Hematopoietic multipotent progenitor cell treated with erythropoietin and hydrocortisone succinate and interleukin-3 and kit ligand, for 6 days (in vitro differentiated cells): ENCODE data around the gene AGO4.
A peak's percentile ranks its signal among the peaks of the same experiment; 100 is the strongest.
"Not testable (repeated sequence)": the region's sequence is repeated elsewhere in the genome, so short reads cannot be mapped to it uniquely, and the experiment has no call there.

ENCODE experiments used
- DNase-seq: peaks from one replicate; pipeline ENCODE4 v3.0.0-alpha.2; 2015

AGO4 gene

DNA sequence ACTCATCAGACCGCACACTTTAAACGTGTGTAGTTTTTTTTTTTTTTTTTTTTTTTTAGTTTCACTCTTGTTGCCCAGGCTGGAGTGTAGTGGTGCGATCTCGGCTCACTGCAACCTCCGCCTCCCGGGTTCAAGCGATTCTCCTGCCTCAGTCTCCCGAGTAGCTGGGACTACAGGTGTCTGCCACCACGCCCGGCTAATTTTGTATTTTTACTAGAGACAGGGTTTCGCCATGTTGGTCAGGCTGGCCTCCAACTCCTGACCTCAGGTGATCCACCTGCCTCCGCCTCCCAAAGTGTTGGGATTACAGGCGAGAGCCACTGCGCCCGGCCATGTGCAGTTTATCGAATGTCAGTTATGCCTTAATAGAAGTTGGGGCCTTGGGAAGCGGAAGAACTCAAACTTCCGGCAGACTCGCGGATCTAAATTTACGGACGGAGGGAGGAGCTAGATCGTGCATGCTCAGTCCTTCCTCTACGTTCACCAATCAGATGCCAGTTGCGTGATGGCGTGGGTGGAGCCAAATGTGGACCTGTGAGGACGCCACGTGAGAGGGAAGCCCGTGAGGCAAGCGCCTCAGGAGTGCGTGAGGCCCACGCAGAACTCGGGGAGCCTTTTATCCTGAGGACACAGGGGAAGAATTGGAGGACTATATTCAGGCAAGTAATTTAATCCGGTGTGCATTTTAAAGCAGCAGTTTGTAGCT is 61.6 kb downstream of the AGO4 start:
- not testable (repeated sequence) for DNase-seq

DNA sequence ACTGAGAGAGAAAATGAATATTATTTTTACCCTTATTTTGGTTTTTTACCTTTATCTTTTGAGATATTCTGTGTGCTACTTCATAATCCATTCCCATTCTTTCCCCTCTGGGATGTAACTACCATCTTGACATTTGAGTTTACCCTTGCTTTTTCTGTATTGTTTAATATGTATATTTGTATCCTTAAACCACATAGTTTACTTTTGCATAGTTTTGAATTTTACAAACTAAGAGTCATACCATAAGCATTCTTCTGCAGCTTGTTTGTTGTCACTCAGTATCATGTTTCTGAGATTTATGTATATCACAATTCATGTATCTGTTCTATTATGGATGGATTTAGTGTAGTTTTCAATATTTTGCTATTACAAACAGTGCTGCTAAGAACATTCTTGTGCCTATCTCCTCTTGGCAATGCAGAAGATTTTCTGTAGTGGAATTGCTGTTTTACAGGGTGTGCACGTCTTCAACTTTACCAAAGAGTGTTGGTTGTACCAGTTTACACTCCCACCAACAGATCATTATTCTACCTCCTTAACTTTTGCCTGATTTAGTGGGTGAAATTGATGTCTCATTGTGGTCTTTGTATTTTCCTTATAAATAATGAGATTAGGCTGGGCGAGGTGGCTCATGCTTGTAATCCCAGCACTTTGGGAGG is 63.0 kb downstream of the AGO4 start:
- DNase-seq: no peak

DNA sequence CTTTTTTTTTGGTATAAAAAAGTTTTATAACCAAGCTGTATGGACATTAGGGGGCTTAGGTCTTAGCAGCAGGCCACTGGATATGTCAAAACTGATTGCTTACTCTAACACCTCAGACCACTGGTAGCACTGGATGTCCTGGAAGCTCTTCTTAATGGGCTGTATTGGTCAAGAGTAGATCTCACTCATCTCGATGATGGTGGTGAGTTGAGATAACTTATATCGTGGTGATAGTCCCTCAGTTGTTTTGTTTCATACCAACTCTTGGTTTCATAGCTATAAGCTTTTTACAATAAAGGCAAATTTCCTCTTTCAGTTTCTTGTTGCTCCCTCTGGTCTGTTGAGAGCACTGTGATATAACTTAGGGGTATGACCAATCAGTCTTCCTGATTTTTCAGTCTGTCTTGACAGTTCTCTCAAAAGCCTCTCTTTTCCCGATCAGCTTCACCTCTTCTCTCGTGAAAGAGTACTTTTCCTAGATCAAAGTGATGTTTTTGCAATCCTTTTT is 65.5 kb downstream of the AGO4 start:
- no peak for DNase-seq

DNA sequence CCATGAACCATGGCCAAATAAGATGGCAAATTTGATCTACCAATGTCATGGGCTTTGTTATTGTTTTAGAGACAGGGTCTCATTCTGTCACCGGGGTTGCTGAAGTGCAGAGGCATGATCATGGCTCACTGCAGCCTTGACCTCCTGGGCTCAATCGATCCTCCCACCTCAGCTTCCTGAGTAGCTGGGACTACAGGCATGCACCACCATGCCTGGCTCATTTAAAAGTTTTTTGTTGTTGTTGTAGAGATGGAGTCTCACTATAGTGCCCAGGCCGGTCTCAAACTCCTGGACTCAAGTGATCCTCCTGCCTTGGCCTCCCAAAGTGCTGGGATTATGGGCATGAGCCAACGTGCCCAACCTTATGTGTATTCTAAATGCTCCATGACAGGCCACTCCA is 66.3 kb downstream of the AGO4 start:
- DNase-seq: not testable (repeated sequence)

DNA sequence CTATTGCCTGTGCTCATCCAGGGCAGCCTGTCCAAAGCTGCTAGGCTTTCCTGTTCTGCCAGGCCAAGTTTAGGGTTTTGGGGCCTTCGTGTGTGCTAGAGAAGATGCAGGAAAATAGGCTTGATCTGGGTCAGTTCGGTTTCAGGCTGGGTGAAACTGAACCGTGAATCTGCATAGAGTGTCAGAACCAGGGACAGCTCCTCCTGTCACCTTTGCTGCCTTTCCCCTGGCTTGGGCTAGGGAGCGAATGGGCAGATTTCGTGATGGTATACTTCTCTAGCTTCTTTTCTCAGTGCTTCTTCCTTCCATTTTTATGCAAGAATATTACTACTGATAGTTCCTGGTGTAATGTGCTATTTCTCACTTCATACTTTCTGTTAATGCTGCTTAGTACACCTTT is 69.2 kb downstream of the AGO4 start:
- peak; percentile 65 for DNase-seq

DNA sequence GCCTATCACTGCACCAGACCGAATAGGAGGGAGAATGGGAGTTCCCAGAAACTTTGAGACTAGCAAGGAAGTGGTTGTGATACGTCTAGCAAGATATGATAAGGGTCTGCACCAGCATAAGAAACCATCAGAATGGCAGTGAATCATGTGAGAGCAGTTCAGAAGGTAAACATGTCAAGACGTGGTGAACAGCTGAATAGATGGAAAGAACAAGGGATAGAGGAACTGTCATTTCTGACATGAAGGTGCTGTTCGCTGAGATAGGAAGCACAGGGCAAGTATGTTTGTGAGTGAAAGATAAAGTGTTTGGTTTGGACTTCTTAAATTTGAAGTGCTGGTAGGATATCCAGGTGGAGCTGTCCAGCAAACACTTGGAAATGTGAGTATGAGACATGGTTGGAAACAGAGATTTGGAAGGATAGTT is 74.0 kb downstream of the AGO4 start:
- DNase-seq: peak; percentile 79

- DNase-seq: no peak
These were observed 74.7 kb downstream of the AGO4 start for GRCh38 chr1:35882586-35882944.

- DNase-seq: peak; percentile 96
These were observed 75.3 kb downstream of the AGO4 start, which contains the start of gene AGO1 for GRCh38 chr1:35882945-35883634. Gene AGO1 (plus strand): TSS chr1:35883209. CDS start chr1:35883422, 213 bp downstream.

DNA sequence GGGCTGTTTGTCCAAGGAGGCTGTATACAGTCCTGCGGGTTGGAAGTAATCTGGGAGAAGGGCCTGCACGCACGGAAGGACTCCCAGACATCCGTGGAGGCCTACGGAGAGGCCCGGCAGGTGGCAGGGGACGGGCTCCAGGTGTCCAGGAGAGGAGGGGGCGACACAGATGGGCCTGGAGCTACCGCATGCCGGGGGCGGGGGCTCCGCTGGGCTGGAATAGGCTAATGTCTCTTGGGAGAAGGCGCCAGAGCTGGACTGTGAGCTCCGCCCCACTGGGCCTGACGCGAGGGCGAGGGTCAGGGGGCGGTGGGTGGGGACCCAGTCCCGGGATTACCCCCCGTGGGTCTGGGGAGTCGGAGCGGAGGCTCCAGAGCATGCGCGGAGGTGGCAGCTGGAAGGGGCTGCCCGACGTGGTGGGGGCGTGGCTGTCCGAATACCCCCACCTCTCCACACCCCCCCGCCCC is 75.9 kb downstream of the AGO4 start:
- DNase-seq: peak; percentile 55

GRCh38 chr1:35884934-35885333 is 77.1 kb downstream of the AGO4 start:
- DNase-seq: no peak

DNA sequence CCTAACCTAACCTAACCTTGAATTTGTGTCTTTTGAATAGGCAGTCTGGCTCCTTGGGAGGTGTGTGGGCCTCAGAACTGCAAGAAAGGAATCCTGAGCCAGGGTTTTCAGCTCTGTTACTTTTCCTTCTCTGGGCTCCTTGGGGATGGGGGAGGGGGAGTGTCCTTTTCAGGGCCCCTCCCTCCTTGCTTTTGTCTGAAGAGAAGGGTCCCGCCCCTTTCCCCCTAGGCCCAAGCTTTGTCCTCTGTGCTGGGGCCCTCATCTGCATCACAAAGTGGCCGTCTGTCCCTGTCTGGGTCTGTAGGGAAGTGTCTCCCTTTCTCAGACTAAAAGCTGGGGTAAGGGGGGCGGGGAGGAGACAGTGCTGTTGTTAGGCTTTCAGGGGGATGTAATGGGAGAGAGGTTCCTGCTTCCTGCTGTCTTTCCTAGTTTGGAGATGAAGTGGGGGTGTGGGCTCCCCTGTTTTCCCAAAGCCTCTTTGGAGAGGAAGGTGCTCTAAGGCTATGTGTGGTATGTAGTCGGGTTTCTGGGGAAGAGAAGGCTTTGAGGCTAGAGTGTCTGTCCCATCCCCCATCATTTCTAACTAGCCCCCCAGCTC is 78.2 kb downstream of the AGO4 start:
- DNase-seq: peak; percentile 27

- DNase-seq: peak; percentile 47
These were observed 79.0 kb downstream of the AGO4 start for GRCh38 chr1:35886577-35887431.

- no peak for DNase-seq
These were observed 79.7 kb downstream of the AGO4 start for GRCh38 chr1:35887508-35887907.

GRCh38 chr1:35888255-35888654 is 80.4 kb downstream of the AGO4 start:
- DNase-seq: no peak

DNA sequence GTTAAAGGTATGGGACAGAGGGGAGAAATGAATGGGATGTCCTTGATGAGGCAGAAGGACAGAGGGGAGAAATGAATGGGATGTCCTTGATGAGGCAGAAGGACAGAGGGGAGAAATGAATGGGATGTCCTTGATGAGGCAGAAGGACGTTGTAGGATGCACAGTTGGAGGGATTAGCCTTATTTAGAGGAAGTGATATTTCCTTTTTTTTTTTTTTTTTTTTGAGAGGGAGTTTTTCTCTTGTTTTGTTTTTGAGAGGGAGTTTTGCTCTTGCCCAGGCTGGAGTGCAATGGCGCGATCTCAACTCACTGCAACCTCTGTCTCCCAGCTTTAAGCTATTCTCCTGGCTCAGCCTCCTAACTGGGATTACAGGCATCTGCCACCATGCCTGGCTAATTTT is 81.2 kb downstream of the AGO4 start:
- not testable (repeated sequence) for DNase-seq

GRCh38 chr1:35893051-35893879 is 85.4 kb downstream of the AGO4 start:
- no peak for DNase-seq

DNA sequence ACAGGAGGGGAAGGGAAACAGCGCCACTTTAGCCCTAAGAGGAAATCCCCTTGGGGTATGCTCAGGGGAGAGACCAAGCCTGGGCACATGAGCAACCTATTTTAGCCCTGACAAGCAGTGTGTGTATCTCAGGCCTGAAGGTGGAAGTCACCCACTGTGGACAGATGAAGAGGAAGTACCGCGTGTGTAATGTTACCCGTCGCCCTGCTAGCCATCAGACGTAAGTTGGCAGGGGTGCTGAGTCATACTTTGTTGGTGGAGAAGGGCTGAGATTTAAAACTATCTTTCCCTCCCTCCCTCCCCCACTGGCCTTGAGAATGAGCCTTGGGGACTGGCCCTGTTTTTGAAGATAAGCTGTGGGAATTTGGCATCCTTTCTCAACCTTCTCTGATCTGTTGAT is 86.4 kb downstream of the AGO4 start:
- DNase-seq: peak; percentile 79

DNA sequence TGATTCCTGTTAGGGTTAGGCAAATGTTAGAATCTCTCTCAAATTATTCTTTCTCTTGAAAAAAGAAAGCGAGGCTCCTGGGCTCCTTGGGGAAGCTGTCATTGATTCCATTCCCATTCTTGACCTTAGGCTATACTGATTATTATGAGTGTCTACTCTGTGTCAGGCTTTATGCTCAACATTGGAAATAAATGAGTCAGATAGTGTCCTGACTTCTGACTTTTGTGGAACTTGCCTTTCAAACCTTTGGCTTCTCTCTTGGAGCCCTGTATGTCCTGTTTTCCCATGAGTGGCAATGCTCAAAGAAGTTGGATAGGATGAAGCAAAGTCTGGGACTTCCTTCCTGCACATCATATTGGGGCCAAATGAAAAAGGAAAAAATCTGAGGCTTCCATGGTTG is 86.8 kb downstream of the AGO4 start:
- no peak for DNase-seq

- no peak for DNase-seq
These were observed 92.1 kb downstream of the AGO4 start for GRCh38 chr1:35899941-35900340.

GRCh38 chr1:35901235-35901634 is 93.4 kb downstream of the AGO4 start:
- DNase-seq: no peak

DNA sequence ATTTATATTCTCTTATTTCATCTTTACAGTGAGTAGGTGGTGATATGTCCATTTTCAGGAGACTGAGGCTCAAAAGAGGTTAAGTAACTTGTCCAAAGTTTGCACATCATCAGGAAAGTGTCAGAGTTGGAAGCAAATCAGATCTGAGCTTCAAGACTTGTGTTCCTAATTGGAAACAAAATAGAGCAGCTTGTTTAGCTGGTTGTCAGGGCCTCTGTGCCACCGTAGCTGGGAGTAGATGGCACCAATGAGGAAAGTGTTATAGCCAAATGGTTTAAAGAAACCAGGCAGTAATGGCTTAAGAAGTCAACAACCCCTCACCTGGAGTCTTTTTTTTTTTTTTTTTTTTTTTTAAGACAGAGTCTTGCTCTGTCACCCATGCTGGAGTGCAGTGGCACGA is 94.9 kb downstream of the AGO4 start:
- no peak for DNase-seq
